ENCODE results near the gene HCFC1.

Gene HCFC1

DNA sequence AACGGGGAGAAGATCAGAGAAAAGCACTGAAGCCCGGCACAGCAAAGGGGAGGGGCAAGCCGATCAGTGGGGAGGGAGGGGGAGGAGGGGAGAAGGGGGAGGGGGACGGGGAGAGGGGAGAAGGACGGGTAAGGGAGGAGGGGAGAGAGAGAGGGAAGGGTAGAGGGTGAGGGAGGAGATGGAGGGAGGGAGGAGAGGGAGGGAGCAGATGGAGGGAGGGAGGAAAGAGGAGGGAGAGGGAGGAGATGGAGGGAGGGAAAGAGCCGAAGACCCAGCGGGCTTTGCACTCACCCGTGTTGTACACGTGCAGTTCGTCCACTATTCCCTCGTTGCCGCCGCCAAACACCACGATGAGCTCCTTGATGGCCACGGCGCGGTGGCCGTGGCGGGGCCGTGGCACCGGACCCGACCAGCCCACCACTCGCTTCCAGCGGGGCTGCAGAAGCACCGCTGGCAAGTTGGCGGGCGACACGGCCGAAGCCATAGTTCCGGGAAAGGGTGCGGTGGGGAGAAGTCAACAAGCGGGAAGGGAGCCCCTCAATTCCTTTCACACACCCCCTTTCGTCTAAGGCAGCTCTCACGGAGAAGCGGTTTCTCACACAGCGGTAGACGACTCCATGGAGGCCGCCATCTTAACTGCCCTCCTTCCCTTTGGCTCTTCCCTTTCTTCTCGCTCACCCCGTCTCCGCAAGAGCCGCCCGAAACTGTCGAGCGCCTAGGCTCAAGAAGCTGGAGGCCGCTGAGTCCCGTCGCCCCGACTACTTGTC lies 1.1 kb downstream of the HCFC1 start:
- TF ChIP-seq, protein P1, sequence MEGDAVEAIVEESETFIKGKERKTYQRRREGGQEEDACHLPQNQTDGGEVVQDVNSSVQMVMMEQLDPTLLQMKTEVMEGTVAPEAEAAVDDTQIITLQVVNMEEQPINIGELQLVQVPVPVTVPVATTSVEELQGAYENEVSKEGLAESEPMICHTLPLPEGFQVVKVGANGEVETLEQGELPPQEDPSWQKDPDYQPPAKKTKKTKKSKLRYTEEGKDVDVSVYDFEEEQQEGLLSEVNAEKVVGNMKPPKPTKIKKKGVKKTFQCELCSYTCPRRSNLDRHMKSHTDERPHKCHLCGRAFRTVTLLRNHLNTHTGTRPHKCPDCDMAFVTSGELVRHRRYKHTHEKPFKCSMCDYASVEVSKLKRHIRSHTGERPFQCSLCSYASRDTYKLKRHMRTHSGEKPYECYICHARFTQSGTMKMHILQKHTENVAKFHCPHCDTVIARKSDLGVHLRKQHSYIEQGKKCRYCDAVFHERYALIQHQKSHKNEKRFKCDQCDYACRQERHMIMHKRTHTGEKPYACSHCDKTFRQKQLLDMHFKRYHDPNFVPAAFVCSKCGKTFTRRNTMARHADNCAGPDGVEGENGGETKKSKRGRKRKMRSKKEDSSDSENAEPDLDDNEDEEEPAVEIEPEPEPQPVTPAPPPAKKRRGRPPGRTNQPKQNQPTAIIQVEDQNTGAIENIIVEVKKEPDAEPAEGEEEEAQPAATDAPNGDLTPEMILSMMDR (IDR thresholded peaks at IDR 0.05; ENCODE audit: low read depth, low read length) = no peak
- peak; percentile 63 for DNase-seq (ENCODE audit: extremely low read depth, low read depth)

DNA sequence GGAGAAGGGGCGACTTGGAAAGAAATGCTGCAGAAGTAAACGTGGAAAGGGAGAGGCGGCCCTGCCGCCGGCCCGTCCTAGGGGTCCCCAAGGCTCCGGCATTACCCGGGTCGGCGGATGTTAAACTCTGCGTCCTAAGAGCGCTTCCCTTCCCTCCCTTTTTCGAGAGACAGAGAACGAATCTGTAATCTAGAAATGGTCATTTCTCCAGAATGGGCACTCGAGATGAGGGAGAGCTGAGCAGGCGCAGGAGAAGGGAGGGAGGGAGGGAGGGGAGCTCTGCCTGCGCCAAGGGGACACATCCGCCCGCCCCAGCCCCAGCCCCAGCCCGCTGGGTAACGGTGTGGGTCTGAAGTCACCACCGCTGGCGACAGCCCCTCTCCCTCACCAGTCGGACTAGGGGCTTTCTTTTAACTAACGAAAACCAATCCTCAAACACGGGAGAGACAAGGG lies 1.7 kb downstream of the HCFC1 start:
- TF ChIP-seq, protein P1 (IDR thresholded peaks at IDR 0.05; ENCODE audit: low read depth, low read length) = no peak
- DNase-seq (ENCODE audit: extremely low read depth, low read depth) = no peak

DNA sequence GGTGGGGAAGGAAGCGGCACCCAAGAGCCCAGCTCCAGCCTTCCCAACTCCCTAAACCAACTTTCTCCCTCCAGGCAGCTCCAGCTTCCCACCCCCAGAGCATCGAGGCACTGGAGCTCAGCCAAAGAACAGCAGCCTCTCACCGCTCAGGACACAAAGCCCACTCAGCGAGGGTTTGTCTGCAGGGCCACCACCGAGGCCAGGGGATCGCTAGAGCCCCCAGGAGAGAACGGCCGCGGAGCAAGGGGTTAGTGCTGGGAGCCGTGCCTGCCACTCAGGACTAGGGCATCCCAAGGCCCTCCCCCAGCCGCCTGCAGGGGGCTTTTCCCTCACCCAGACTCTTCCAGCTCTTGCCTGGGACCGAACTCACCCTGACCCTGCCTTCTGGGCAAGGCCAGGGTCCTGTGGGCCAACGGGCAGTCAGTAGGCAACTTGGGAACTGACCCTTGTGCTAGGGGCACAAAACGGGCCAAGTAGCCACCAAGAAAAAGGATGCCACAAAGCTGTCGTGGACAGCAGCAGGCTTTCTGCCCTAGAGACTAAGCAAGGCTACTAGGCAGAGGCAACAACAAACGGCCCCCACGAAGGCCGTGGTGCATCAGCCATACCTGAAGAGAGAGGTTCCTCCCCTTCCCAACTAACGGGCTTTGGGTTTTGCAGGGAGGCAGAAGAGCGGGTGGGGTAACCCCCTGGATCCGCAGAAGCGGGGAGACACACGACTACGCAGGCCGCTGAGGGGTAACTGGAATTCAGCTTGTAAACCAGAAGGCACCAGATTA lies 2.3 kb downstream of the HCFC1 start:
- no peak for DNase-seq (ENCODE audit: extremely low read depth, low read depth)
- TF ChIP-seq, protein P1 (IDR thresholded peaks at IDR 0.05; ENCODE audit: low read depth, low read length) = no peak

DNA sequence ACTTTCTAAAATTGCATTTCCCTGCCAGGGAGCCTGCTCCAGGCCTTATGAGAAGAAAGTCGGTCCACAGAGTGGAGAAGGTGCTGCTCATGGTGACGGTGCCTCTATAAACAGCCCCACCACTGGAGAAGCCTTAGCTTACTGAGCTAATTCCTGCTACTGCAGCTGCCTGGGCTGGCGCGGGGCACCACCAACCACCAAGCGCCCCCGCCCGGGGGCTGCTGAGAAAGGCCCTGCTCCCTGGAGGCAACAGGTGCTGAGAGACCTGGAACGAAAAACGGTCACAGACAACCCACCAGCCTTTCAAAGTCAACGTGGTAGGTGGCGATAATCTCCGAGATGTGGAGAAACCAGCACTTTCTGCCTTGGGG lies 2.9 kb downstream of the HCFC1 start:
- no peak for DNase-seq (ENCODE audit: extremely low read depth, low read depth)
- TF ChIP-seq, protein P1 (IDR thresholded peaks at IDR 0.05; ENCODE audit: low read depth, low read length) = no peak

DNA sequence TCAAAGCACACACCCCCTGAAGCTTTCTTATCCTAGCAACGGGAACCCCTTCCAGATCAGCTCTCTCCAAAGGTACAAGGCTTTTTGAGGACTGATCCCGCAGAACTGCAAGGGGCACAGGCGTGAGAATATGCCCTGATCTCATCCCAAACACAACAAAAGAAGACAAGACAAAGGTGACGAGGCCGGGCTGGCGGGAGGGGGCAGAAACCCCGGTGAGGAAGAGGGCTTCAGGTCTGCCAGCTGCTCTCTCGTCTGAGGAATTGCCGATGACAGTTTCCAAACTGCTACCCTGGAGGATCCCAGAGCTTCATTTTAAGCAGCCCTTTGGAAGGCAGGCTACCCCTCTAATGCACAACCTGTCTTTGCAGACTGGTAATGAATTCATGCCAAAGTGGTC lies 3.4 kb downstream of the HCFC1 start:
- TF ChIP-seq, protein P1 (IDR thresholded peaks at IDR 0.05; ENCODE audit: low read depth, low read length) = no peak
- DNase-seq (ENCODE audit: extremely low read depth, low read depth) = no peak

DNA sequence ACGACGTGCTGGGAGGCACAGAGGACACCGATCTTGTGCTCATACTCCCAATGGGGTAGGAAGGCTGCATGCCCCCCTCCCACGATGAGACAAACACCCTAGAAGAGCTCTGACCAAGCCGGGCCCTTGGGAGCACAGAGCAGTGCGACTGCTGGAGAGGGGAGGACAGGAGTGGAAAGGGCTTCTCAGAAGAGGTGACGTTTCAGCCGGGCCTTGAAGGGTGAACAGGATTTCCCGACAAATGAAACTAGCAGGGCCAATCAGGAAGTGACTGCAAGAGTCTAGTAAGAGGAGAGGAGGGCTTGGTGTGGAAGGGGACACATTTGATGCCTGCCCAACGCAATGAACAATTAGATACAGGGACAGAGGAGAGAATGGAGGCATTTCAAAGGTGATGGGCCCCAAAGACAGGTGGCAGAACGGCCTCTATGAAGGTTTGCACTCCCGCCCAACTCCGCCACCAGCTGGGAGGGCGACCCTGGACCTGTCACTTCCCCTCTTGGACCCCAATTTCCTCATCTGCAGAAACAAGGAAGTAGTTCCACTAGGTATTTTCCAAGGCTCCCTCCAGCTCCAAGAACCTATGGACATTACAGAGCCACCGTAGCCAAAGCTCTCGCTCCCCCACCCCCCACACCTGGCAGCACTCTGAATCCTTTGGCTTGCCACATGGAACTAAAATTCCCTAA lies 3.9 kb downstream of the HCFC1 start:
- no peak for DNase-seq (ENCODE audit: extremely low read depth, low read depth)
- TF ChIP-seq, protein P1 (IDR thresholded peaks at IDR 0.05; ENCODE audit: low read depth, low read length) = no peak

Measured in AG09319 (cell line).